DND-41 (cell line): ENCODE data around the gene HPCAL1.

Experiments used
- CTCF ChIP-seq: IDR thresholded peaks from 2 replicates; pipeline ENCODE4 v1.5.1; 2012; ENCODE audit warnings: borderline replicate concordance, low read length, moderate library complexity, mild to moderate bottlenecking; ENCODE audit not compliant: poor library complexity, severe bottlenecking; ENCODE audit errors: extremely low read depth
- EZH2 ChIP-seq: IDR thresholded peaks from 3 replicates; pipeline ENCODE4 v1.6.1; 2012; ENCODE audit warnings: borderline replicate concordance, low read depth, mild to moderate bottlenecking, moderate library complexity, low read length, inconsistent platforms; ENCODE audit not compliant: severe bottlenecking

GRCh38 chr2:10297959-10298531 lies 4.7 kb upstream of the HPCAL1 start:
- TF ChIP-seq EZH2 (no peak), CTCF (no peak)
